HL-60 (cell line): Measurements from ENCODE around the gene RNF169.
A peak's percentile ranks its signal among the peaks of the same experiment; 100 is the strongest.

Experiments used
- CTCF ChIP-seq: IDR thresholded peaks from one replicate; pipeline ENCODE4 v1.5.1; 2011; ENCODE audit warnings: low read length, control low read depth, inconsistent platforms; ENCODE audit not compliant: insufficient read depth
- GABPA ChIP-seq: IDR thresholded peaks from 2 replicates; pipeline ENCODE4 v1.6.1; 2012; ENCODE audit warnings: low read depth
- POLR2AphosphoS5 ChIP-seq: IDR thresholded peaks from 2 replicates; pipeline ENCODE4 v1.6.1; 2012; ENCODE audit warnings: low read depth
- SPI1 ChIP-seq: IDR thresholded peaks from 2 replicates; pipeline ENCODE4 v1.6.1; 2012; ENCODE audit warnings: low read depth, mild to moderate bottlenecking, borderline replicate concordance
- TF ChIP-seq, protein P1 (sequence below): IDR thresholded peaks from 2 replicates; pipeline ENCODE4 v1.6.1; 2012; ENCODE audit warnings: low read depth; ENCODE audit not compliant: insufficient replicate concordance

DNA sequence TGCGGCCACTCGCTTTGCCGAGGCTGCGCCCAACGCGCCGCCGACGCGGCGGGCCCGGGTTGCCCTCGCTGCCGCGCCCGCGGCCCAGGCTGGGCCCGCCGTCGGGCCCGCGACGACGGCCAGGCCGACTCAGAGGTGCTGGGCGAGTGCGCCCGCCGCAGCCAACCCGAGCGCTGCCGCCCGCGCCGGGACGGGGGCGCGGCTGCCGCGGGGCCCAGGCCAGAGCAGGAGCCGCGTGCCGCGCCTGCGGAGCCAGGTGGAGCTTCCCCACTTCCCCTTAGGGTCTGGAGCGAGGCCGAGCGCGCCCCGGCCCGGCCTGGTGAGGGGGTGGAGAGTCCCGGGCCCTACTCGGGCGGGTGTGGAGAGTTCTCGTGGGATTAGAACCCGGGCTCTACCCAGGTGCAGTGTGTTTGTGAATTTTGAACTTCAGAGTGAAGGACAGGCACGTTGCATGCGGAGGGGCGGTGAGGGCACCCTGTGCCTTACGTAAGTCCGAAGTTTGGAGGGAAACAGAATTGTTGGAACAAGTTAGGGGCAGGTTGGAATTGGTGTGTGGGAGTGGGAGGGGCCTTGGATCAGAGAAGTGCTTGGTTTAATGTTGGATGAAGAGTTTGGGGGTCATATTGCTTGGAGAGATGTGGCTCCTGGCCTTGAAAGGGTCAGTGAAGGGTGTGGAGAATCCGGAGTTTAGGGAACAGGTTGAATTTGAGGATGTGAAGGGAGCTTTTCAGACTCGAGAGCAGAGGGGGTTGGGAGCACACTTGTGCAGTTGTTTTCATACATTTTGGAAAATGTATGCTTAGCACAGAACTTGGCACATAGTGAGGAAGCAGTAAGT is 697 bp downstream of the RNF169 start:
- TF ChIP-seq POLR2AphosphoS5, result 0 out of 2 replicates have a peak, but pooled peaks have one; percentile 25
- no peak for TF ChIP-seq CTCF
- TF ChIP-seq, protein P1, sequence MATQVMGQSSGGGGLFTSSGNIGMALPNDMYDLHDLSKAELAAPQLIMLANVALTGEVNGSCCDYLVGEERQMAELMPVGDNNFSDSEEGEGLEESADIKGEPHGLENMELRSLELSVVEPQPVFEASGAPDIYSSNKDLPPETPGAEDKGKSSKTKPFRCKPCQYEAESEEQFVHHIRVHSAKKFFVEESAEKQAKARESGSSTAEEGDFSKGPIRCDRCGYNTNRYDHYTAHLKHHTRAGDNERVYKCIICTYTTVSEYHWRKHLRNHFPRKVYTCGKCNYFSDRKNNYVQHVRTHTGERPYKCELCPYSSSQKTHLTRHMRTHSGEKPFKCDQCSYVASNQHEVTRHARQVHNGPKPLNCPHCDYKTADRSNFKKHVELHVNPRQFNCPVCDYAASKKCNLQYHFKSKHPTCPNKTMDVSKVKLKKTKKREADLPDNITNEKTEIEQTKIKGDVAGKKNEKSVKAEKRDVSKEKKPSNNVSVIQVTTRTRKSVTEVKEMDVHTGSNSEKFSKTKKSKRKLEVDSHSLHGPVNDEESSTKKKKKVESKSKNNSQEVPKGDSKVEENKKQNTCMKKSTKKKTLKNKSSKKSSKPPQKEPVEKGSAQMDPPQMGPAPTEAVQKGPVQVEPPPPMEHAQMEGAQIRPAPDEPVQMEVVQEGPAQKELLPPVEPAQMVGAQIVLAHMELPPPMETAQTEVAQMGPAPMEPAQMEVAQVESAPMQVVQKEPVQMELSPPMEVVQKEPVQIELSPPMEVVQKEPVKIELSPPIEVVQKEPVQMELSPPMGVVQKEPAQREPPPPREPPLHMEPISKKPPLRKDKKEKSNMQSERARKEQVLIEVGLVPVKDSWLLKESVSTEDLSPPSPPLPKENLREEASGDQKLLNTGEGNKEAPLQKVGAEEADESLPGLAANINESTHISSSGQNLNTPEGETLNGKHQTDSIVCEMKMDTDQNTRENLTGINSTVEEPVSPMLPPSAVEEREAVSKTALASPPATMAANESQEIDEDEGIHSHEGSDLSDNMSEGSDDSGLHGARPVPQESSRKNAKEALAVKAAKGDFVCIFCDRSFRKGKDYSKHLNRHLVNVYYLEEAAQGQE, result no peak
- TF ChIP-seq SPI1, result peak; percentile 84
- no peak for TF ChIP-seq GABPA
